GM10847 (cell line): ENCODE results near the gene DPPA2.

Source experiments
- POLR2A ChIP-seq: IDR thresholded peaks from 2 replicates; pipeline ENCODE4 v1.6.1; 2011; ENCODE audit not compliant: insufficient read length; ENCODE audit errors: extremely low read depth

The DPPA2 gene

GRCh38 chr3:109252641-109253040 is 63.7 kb downstream of the DPPA2 start:
- no peak for TF ChIP-seq POLR2A
